Osteoblast (primary cell): Measurements from ENCODE around the gene ITIH4. TPM values are rescaled to one million over a fixed set of nuclear protein-coding genes. Genes with fewer than 3 reads are reported as not detected.

Experiments used
- DNase-seq: peaks from one replicate; pipeline ENCODE4 v3.0.0; 2011; ENCODE audit warnings: low spot score, mixed read lengths; ENCODE audit not compliant: insufficient read length; ENCODE audit errors: missing footprints
- H2AFZ ChIP-seq: 2 replicates; pipeline ENCODE4 v1.6.0; 2011; ENCODE audit warnings: mild to moderate bottlenecking, low read length
- H3K27ac ChIP-seq: 2 replicates; pipeline ENCODE4 v1.5.1; 2011; ENCODE audit warnings: mild to moderate bottlenecking, low read depth, low read length, moderate library complexity
- H3K27me3 ChIP-seq: 2 replicates; pipeline ENCODE4 v1.6.0; 2012; ENCODE audit warnings: mild to moderate bottlenecking, control low read depth, inconsistent platforms, low read length, moderate library complexity; ENCODE audit not compliant: insufficient read depth
- H3K36me3 ChIP-seq: 2 replicates; pipeline ENCODE4 v1.5.1; 2011; ENCODE audit warnings: mild to moderate bottlenecking, low read length, control low read depth, moderate library complexity; ENCODE audit not compliant: insufficient read depth
- H3K4me1 ChIP-seq: 2 replicates; pipeline ENCODE4 v1.5.1; 2011; ENCODE audit warnings: mild to moderate bottlenecking, low read length, control low read depth, moderate library complexity; ENCODE audit not compliant: insufficient read depth
- H3K4me2 ChIP-seq: 2 replicates; pipeline ENCODE4 v1.6.0; 2011; ENCODE audit warnings: mild to moderate bottlenecking, low read length; ENCODE audit not compliant: insufficient read depth
- H3K4me3 ChIP-seq: fragments of 200-600 bp; sonication (generic); 3 replicates; pipeline ENCODE4 v1.5.1; 2012; ENCODE audit warnings: mild to moderate bottlenecking, low read length, inconsistent platforms; ENCODE audit not compliant: insufficient read depth
- H3K79me2 ChIP-seq: 2 replicates; pipeline ENCODE4 v1.6.0; 2012; ENCODE audit warnings: mild to moderate bottlenecking, low read length, control low read depth, inconsistent platforms; ENCODE audit not compliant: insufficient read depth
- H3K9me3 ChIP-seq: 2 replicates; pipeline ENCODE4 v1.5.1; 2011; ENCODE audit warnings: low read depth, low read length, control low read depth
- H4K20me1 ChIP-seq: 2 replicates; pipeline ENCODE4 v1.6.0; 2012; ENCODE audit warnings: mild to moderate bottlenecking, low read length, control low read depth; ENCODE audit not compliant: insufficient read depth
- CTCF ChIP-seq: IDR thresholded peaks from 2 replicates; pipeline ENCODE4 v1.5.1; 2011; ENCODE audit warnings: mild to moderate bottlenecking, low read depth, low read length, moderate library complexity; ENCODE audit errors: extremely low read depth
- total RNA-seq: library from RNA; depleted of rRNA; stranded (reverse); fragments of >200 nt; gene quantifications from 2 replicates; pipeline ENCODE4 v1.2.3, GENCODE V29; 2012

The ITIH4 gene
- total RNA-seq, 1 donor: 2.5 TPM

DNA sequence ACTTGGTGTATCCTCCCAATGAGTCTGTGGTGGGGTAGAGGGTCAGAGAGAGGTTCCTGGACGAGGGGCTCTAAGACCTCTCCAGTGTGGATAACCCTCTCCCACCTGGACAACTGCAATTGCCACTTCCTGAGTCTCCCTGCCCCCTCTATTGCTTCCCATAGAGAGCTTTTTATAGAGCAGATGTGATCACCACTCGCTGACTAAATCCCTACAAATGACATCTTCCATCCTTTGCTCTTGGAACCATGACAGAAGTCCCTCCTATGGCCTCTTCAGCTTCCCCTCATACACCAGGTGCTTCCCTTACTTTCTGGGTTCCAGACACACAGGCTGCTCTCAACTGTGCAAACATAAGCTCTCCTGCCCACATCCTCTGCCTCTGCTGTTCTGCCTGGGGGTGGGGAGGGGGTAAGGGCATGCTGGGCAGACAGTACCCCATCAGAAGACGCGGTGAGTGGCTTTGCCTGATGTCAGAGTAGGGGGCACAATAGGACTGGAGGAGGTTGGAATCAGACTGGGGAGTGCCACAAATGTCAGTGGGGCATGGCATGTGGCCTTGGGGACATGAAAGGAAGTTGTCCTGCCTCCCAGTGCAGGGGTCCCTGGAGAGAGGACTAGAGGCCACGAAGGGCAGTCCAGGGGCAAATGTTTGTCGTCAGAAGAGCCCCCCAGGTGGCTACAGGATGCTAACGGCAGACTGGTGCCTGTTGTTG lies 20.7 kb downstream of the ITIH4 start:
- Histone ChIP-seq H3K36me3 (no peaks in the 10 kb centered on the region), H2AFZ (no peak overlapping the region), H4K20me1 (no peaks in the 10 kb centered on the region)

GRCh38 chr3:52809149-52809548 lies 21.3 kb downstream of the ITIH4 start:
- DNase-seq: no peak
- Histone ChIP-seq H3K27ac (no peak overlapping the region), H3K36me3 (no peaks in the 10 kb centered on the region), H2AFZ (no peak overlapping the region), H3K9me3 (no peaks in the 10 kb centered on the region), H4K20me1 (no peaks in the 10 kb centered on the region), H3K4me1 (no peaks in the 10 kb centered on the region), H3K79me2 (no peaks in the 10 kb centered on the region), H3K4me2 (no peak overlapping the region), H3K4me3 (no peak overlapping the region), H3K27me3 (peaks cover 11% of the 10 kb centered on the region)
- TF ChIP-seq CTCF: no peak

More for the DNA sequence above, 20.7 kb downstream of the ITIH4 start:
- Histone ChIP-seq H3K27me3 (peaks cover 11% of the 10 kb centered on the region), H3K4me2 (no peak overlapping the region), H3K9me3 (no peaks in the 10 kb centered on the region), H3K4me1 (no peaks in the 10 kb centered on the region), H3K27ac (no peak overlapping the region), H3K79me2 (no peaks in the 10 kb centered on the region), H3K4me3 (no peak overlapping the region)
- DNase-seq: no peak
- TF ChIP-seq CTCF: no peak

DNA sequence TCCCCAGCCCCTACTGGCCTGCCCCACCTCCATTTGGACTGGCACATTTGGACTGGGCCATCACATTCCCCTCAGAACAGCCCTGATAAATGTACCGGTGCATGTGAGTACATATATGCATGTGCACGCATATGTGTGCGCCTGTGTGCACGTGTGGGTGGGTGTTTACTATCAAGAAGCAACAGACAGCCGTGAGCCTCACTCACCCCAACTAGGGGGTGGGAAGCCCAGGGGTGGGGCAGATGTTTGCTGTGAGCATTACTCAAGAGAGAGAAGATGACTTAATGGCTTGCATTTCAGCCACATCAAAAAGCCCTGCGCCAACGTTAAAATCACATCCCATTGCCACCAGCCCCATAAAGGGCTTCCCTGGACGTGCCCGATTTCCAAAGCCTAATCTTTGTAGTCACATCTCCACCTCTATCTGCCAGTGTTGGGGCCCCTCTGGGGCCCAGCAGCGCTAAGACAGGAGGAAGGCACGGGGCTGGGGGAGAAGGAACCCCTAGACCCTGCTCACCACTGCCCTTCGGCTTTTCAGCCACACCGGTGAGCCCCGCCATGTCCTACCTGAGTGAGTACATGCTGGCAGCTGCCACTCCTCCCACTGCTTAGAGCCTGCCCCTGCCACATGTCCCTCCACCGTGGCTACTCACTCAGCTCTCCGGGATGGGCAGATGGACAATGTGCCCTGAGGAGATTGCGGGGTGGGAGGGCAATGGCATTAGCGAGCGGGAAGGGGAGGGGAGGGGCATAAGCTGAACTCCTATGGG lies 25.0 kb downstream of the ITIH4 start:
- DNase-seq: no peak
- H3K27ac ChIP-seq: no peak overlapping the region
- H3K4me1 ChIP-seq: peaks cover 3% of the 10 kb centered on the region
- H3K27me3 ChIP-seq: peaks cover 5% of the 10 kb centered on the region
- H3K36me3 ChIP-seq: no peaks in the 10 kb centered on the region
- no peak overlapping the region for H2AFZ ChIP-seq
- no peak overlapping the region for H3K4me2 ChIP-seq
- no peak for TF ChIP-seq CTCF
- no peaks in the 10 kb centered on the region for H3K9me3 ChIP-seq
- no peaks in the 10 kb centered on the region for H3K79me2 ChIP-seq
- no peaks in the 10 kb centered on the region for H4K20me1 ChIP-seq
- no peak overlapping the region for H3K4me3 ChIP-seq

GRCh38 chr3:52801839-52802238 lies 28.6 kb downstream of the ITIH4 start:
- DNase-seq: no peak
- Histone ChIP-seq H3K27me3 (no peaks in the 10 kb centered on the region), H3K27ac (no peak overlapping the region), H3K4me1 (peaks cover 3% of the 10 kb centered on the region), H3K4me3 (no peak overlapping the region), H3K4me2 (no peak overlapping the region), H3K9me3 (no peaks in the 10 kb centered on the region), H3K36me3 (no peaks in the 10 kb centered on the region), H3K79me2 (no peaks in the 10 kb centered on the region), H4K20me1 (no peaks in the 10 kb centered on the region), H2AFZ (no peak overlapping the region)
- TF ChIP-seq CTCF: no peak
